Keratinocyte (primary cell): ENCODE measurements around the gene EEF1G.

Experiments
- CTCF ChIP-seq, 3 experiments: IDR thresholded peaks in 1 of 3; conservative IDR thresholded peaks in 1 of 3; optimal IDR thresholded peaks in 1 of 3; 2 replicates in 2 of 3; 3 replicates in 1 of 3; pipeline versions ENCODE3 to v1.5.1; 2011; ENCODE audit warnings: low read length in 3 of 3, mild to moderate bottlenecking in 3 of 3, moderate library complexity in 2 of 3, control low read depth in 1 of 3, inconsistent platforms in 1 of 3; ENCODE audit not compliant: insufficient read depth in 2 of 3; ENCODE audit errors: extremely low read depth in 1 of 3
- EZH2 ChIP-seq: IDR thresholded peaks from one replicate; pipeline ENCODE4 v1.6.1; 2012; ENCODE audit warnings: inconsistent platforms, mild to moderate bottlenecking, low read length, moderate library complexity

DNA sequence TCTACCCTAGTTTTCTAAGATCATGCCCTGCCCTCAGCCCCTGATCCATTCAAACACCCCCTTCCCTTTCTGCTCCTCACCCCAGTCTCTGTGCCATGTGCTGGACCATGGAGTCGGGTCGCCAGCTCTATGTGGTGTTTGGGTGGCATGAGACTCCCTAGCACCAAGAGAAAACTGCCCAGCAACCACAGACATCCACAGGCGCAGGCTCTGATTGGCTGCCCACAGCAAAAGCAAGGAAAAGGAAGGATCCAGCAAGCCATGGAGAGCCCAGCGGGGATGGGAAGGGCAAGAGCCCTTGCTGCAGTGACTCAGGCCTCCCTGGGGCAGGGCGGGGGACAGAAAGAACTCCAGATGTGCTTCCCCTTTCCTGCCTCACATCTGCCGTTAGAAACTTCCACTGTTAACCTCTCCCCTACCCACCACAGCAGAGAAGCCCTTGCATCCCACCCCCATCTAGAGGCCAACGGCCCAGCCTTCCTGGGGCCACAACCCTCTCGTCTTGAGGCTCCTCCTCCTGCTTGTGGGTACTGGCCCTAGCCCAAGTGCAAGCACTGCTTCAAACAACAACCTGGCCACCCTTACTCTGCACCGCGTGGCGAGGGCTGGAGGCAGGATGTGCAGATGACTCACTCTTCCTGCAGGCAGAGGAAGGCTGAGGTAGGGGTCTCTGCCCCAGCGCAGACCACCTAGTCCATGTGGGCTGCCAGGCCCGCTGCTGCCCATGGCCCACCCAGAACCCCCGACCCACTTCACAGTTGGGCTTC is 17.4 kb downstream of the EEF1G start:
- TF ChIP-seq CTCF (optimal IDR thresholded peaks at IDR 0.05 in 1 of 3, IDR thresholded peaks at IDR 0.05 in 1 of 3, conservative IDR thresholded peaks at IDR 0.05 in 1 of 3; ENCODE audit: extremely low read depth in 1 of 3, insufficient read depth in 2 of 3, low read length in 3 of 3) (no peak), EZH2 (no peak)
